IPS-18c (cell line): Measurements from ENCODE around the gene METTL16.

ENCODE experiments used
- H3K4me3 ChIP-seq: 2 replicates; pipeline ENCODE4 v1.7.0; 2013; ENCODE audit warnings: low read depth, mild to moderate bottlenecking, low read length, moderate library complexity; ENCODE audit not compliant: insufficient read depth
- H3K9me3 ChIP-seq: one replicate; pipeline ENCODE4 v1.6.1; 2013; ENCODE audit warnings: mild to moderate bottlenecking, low read length, moderate library complexity; ENCODE audit not compliant: control insufficient read depth, insufficient read depth

The METTL16 gene

GRCh38 chr17:2406903-2407790 lies 104.5 kb downstream of the METTL16 start:
- Histone ChIP-seq H3K4me3 (no peak overlapping the region), H3K9me3 (no peaks in the 10 kb centered on the region)

GRCh38 chr17:2406271-2406902 lies 105.3 kb downstream of the METTL16 start:
- H3K4me3 ChIP-seq = no peak overlapping the region
- H3K9me3 ChIP-seq = no peaks in the 10 kb centered on the region

- no peak overlapping the region for H3K4me3 ChIP-seq
- H3K9me3 ChIP-seq = no peaks in the 10 kb centered on the region
Measured at GRCh38 chr17:2405247-2405926, 106.3 kb downstream of the METTL16 start.

- H3K4me3 ChIP-seq = no peak overlapping the region
- H3K9me3 ChIP-seq = no peaks in the 10 kb centered on the region
Measured at GRCh38 chr17:2403044-2403443, 108.6 kb downstream of the METTL16 start.

- H3K9me3 ChIP-seq = no peaks in the 10 kb centered on the region
- peak overlapping the region; percentile 80 for H3K4me3 ChIP-seq
Measured at GRCh38 chr17:2402544-2402943, 109.1 kb downstream of the METTL16 start.

- no peaks in the 10 kb centered on the region for H3K9me3 ChIP-seq
- H3K4me3 ChIP-seq = peak overlapping the region; percentile 80
Measured at GRCh38 chr17:2401426-2402221, 110.1 kb downstream of the METTL16 start.

- H3K4me3 ChIP-seq = peak within 1 kb of the TSS; percentile 80
- H3K9me3 ChIP-seq = no peaks in the 10 kb centered on the region
Measured at GRCh38 chr17:2400877-2401425, 110.7 kb downstream of the METTL16 start, which contains the start of gene MNT. Gene MNT (minus strand): TSS chr17:2401060. CDS start chr17:2400712, 348 bp downstream.

GRCh38 chr17:2400474-2400866 lies 111.2 kb downstream of the METTL16 start:
- no peaks in the 10 kb centered on the region for H3K9me3 ChIP-seq
- H3K4me3 ChIP-seq = peak overlapping the region; percentile 80

- Histone ChIP-seq H3K9me3 (no peaks in the 10 kb centered on the region), H3K4me3 (peak overlapping the region; percentile 80)
Measured at GRCh38 chr17:2399572-2400473, 111.9 kb downstream of the METTL16 start.

GRCh38 chr17:2398655-2399571 lies 112.8 kb downstream of the METTL16 start:
- H3K9me3 ChIP-seq = no peaks in the 10 kb centered on the region

GRCh38 chr17:2398182-2398581 lies 113.5 kb downstream of the METTL16 start:
- H3K4me3 ChIP-seq = peak overlapping the region; percentile 80
- H3K9me3 ChIP-seq = no peaks in the 10 kb centered on the region

More at GRCh38 chr17:2398655-2399571, 112.8 kb downstream of the METTL16 start:
- peak overlapping the region; percentile 80 for H3K4me3 ChIP-seq

GRCh38 chr17:2397247-2398171 lies 114.2 kb downstream of the METTL16 start:
- no peaks in the 10 kb centered on the region for H3K9me3 ChIP-seq
- H3K4me3 ChIP-seq = peak overlapping the region; percentile 80

GRCh38 chr17:2396568-2397246 lies 115.0 kb downstream of the METTL16 start:
- Histone ChIP-seq H3K4me3 (peak overlapping the region; percentile 51), H3K9me3 (no peaks in the 10 kb centered on the region)

GRCh38 chr17:2396192-2396567 lies 115.5 kb downstream of the METTL16 start:
- no peaks in the 10 kb centered on the region for H3K9me3 ChIP-seq
- H3K4me3 ChIP-seq = peak overlapping the region; percentile 51
